ENCODE results near the gene STEAP1B. TPM values are rescaled to one million over a fixed set of nuclear protein-coding genes. Genes with fewer than 3 reads are reported as not detected.

Gene STEAP1B
- total RNA-seq, 2 experiments from 2014 or later = not detected

- ATAC-seq = no peak
- no peak for DNase-seq
- intact Hi-C loops (cut with micrococcal nuclease) = no loop called here
These were observed 104.8 kb downstream of the STEAP1B start for GRCh38 chr7:22395222-22395621.

DNA sequence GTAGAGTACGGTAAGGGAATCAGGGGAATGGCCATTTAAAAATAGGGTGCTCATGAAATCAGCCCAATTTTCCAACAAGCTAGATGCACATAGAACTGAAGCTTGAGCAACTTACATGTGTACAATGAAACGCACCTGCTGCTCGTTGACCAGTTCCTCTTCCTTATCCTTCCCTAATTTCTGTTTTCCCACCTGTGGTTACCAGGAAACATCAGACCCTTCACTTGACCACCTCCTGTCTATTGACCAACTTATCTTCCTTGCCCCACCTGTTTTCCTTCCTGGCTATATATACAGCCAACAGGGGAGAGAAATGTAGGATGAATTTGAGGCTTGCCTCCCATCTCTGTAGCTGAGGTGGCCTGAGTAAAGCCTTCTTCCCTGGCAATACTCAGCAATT is 105.2 kb downstream of the STEAP1B start:
- DNase-seq (no peak), ATAC-seq (no peak)
- Mint-ChIP-seq H3K4me3 (no peak overlapping the region), H3K27me3 (no peaks in the 10 kb centered on the region), H3K4me1 (ENCODE audit: low read depth) (no peaks in the 10 kb centered on the region), H3K27ac (no peak overlapping the region), H3K36me3 (ENCODE audit: low read depth) (no peaks in the 10 kb centered on the region), H3K9me3 (no peaks in the 10 kb centered on the region)
- intact Hi-C loops (cut with micrococcal nuclease) = no loop called here
- POLR2A ChIA-PET = no interaction called here
- no peak for TF ChIP-seq CTCF (IDR thresholded peaks at IDR 0.05)
- CTCF ChIA-PET = no interaction called here

More at GRCh38 chr7:22395222-22395621, 104.8 kb downstream of the STEAP1B start:
- ChIA-PET CTCF (no interaction called here), POLR2A (no interaction called here)
- Mint-ChIP-seq H3K27me3 (no peaks in the 10 kb centered on the region), H3K36me3 (ENCODE audit: low read depth) (no peaks in the 10 kb centered on the region), H3K9me3 (no peaks in the 10 kb centered on the region), H3K27ac (no peak overlapping the region), H3K4me3 (no peak overlapping the region), H3K4me1 (ENCODE audit: low read depth) (no peaks in the 10 kb centered on the region)
- no peak for TF ChIP-seq CTCF (IDR thresholded peaks at IDR 0.05)

GRCh38 chr7:22393913-22394729 is 105.9 kb downstream of the STEAP1B start:
- no peak overlapping the region for H3K27ac Mint-ChIP-seq
- no peak for TF ChIP-seq CTCF (IDR thresholded peaks at IDR 0.05)
- H3K27me3 Mint-ChIP-seq = no peaks in the 10 kb centered on the region
- DNase-seq (no peak), ATAC-seq (no peak)
- H3K36me3 Mint-ChIP-seq (ENCODE audit: low read depth) = no peaks in the 10 kb centered on the region
- H3K9me3 Mint-ChIP-seq = no peaks in the 10 kb centered on the region
- no peak overlapping the region for H3K4me3 Mint-ChIP-seq
- H3K4me1 Mint-ChIP-seq (ENCODE audit: low read depth) = no peaks in the 10 kb centered on the region
- ChIA-PET POLR2A (no interaction called here), CTCF (no interaction called here)
- intact Hi-C loops (cut with micrococcal nuclease) = no loop called here

DNA sequence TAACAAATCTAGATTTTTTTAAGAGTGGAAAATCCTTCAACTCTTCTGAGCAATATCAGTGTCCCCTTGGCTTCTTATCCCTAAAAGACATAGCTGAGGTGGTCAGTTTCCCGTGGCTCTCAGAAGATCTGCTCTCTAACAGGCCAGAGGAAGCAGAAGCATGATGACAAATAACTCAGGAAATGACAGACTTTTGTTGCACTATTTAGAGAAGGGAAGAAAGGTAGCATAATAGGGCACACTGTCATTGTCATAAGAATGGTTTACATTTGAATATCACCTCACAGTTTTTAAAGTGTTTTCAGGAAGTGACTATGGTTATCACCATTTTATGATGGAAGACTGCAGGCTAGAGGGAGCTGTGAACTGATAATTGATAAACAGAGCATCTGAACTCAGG is 109.5 kb downstream of the STEAP1B start:
- H3K9me3 Mint-ChIP-seq = no peaks in the 10 kb centered on the region
- no peak overlapping the region for H3K4me3 Mint-ChIP-seq
- H3K27ac Mint-ChIP-seq = no peak overlapping the region
- intact Hi-C loops (cut with micrococcal nuclease) = no loop called here
- no peaks in the 10 kb centered on the region for H3K4me1 Mint-ChIP-seq (ENCODE audit: low read depth)
- CTCF ChIA-PET = no interaction called here
- no peaks in the 10 kb centered on the region for H3K27me3 Mint-ChIP-seq
- no peak for TF ChIP-seq CTCF (IDR thresholded peaks at IDR 0.05)
- DNase-seq (no peak), ATAC-seq (no peak)
- no peaks in the 10 kb centered on the region for H3K36me3 Mint-ChIP-seq (ENCODE audit: low read depth)
- POLR2A ChIA-PET = no interaction called here

DNA sequence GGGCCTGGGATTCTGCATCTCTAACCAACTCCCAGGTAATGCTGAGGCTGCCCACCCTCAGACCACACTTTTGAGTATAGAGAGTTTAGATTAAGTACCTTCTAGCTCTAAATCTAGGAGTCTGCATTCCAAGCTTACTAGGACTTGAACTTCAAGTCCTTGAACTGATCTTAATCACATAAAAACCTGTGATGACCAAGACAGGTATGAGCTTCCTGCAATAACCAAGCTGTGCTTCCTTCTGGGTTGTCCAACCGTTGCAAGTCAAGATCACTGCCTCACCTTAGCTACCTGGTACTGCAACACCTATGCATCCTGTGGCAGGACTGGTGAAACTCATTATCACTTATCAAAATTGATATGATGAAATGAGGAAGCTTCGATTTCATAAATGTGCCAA is 110.1 kb downstream of the STEAP1B start:
- Mint-ChIP-seq H3K4me1 (ENCODE audit: low read depth) (no peaks in the 10 kb centered on the region), H3K36me3 (ENCODE audit: low read depth) (no peaks in the 10 kb centered on the region), H3K27ac (no peak overlapping the region), H3K9me3 (no peaks in the 10 kb centered on the region), H3K4me3 (no peak overlapping the region), H3K27me3 (no peaks in the 10 kb centered on the region)
- ATAC-seq = no peak
- POLR2A ChIA-PET = no interaction called here
- no peak for TF ChIP-seq CTCF (IDR thresholded peaks at IDR 0.05)
- no peak for DNase-seq
- CTCF ChIA-PET = no interaction called here
- intact Hi-C loops (cut with micrococcal nuclease) = no loop called here

Data from activated CD8-positive, alpha-beta T cell treated with anti-CD3 and anti-CD28 coated beads for 36 hours (primary cell).